HepG2 (cell line): ENCODE data around the gene PAN2. TPM values are rescaled to one million over a fixed set of nuclear protein-coding genes. Genes with fewer than 3 reads are reported as not detected.

Source experiments
- ATF3 ChIP-seq: sonication (generic); formaldehyde crosslinking; IDR thresholded peaks from 2 replicates; pipeline ENCODE4 v1.4.0; 2020; ENCODE audit warnings: missing genetic modification reagents
- HNF1A ChIP-seq, 2 experiments: sonication (generic) in 1 of 2; formaldehyde crosslinking in 1 of 2; IDR thresholded peaks; 2 replicates each; pipeline versions ENCODE4 v1.4.0 to v1.6.1; 2016 to 2020; ENCODE audit warnings: borderline replicate concordance in 1 of 2, low read depth in 1 of 2, mild to moderate bottlenecking in 1 of 2, missing genetic modification reagents in 1 of 2
- RBFOX2 ChIP-seq: fragments of 200-400 bp; formaldehyde crosslinking; IDR thresholded peaks from 2 replicates; pipeline ENCODE4 v1.6.1; 2017; ENCODE audit warnings: low read depth, mild to moderate bottlenecking, low read length
- RXRB ChIP-seq: IDR thresholded peaks from 2 replicates; pipeline ENCODE4 v1.6.1; 2016; ENCODE audit warnings: borderline replicate concordance, missing genetic modification reagents, missing compliant biosample characterization
- SAFB2 ChIP-seq: sonication (generic); formaldehyde crosslinking; IDR thresholded peaks from 2 replicates; pipeline ENCODE4 v1.5.1; 2020; ENCODE audit warnings: missing genetic modification reagents, low read depth, mild to moderate bottlenecking, borderline replicate concordance
- SIX4 ChIP-seq: sonication (generic); formaldehyde crosslinking; IDR thresholded peaks from 2 replicates; pipeline ENCODE4 v1.4.0; 2020; ENCODE audit warnings: missing genetic modification reagents
- SMAD1 ChIP-seq: sonication (generic); formaldehyde crosslinking; IDR thresholded peaks from 2 replicates; pipeline ENCODE4 v1.4.0; 2020; ENCODE audit warnings: missing genetic modification reagents, low read depth, mild to moderate bottlenecking, borderline replicate concordance
- SMYD3 ChIP-seq: sonication (generic); formaldehyde crosslinking; IDR thresholded peaks from 2 replicates; pipeline ENCODE4 v1.8.1; 2023; ENCODE audit warnings: mild to moderate bottlenecking, missing genetic modification reagents
- TGIF2 ChIP-seq: IDR thresholded peaks from 2 replicates; pipeline ENCODE4 v1.6.1; 2016; ENCODE audit warnings: control low read depth, missing compliant biosample characterization
- ZBTB33 ChIP-seq: sonication (generic); formaldehyde crosslinking; IDR thresholded peaks from 2 replicates; pipeline ENCODE4 v1.4.0; 2020; ENCODE audit warnings: missing genetic modification reagents
- ZBTB34 ChIP-seq: sonication (generic); formaldehyde crosslinking; IDR thresholded peaks from 2 replicates; pipeline ENCODE4 v1.8.0; 2022; ENCODE audit warnings: mild to moderate bottlenecking, missing genetic modification reagents
- ZNF10 ChIP-seq: sonication (generic); formaldehyde crosslinking; IDR thresholded peaks from 2 replicates; pipeline ENCODE4 v1.4.0; 2020; ENCODE audit warnings: mild to moderate bottlenecking, low read depth, missing genetic modification reagents, borderline replicate concordance
- ZNF280B ChIP-seq: sonication (generic); formaldehyde crosslinking; IDR thresholded peaks from 2 replicates; pipeline ENCODE4 v1.5.0; 2020; ENCODE audit warnings: missing genetic modification reagents, mild to moderate bottlenecking, borderline replicate concordance
- ZNF414 ChIP-seq: sonication (generic); formaldehyde crosslinking; IDR thresholded peaks from 2 replicates; pipeline ENCODE4 v1.5.0; 2020; ENCODE audit warnings: missing genetic modification reagents
- ZNF576 ChIP-seq: sonication (generic); formaldehyde crosslinking; IDR thresholded peaks from 2 replicates; pipeline ENCODE4 v1.4.0; 2020; ENCODE audit warnings: mild to moderate bottlenecking, missing genetic modification reagents
- ZNF75D ChIP-seq: sonication (generic); formaldehyde crosslinking; IDR thresholded peaks from 2 replicates; pipeline ENCODE4 v1.8.1; 2023; ENCODE audit warnings: missing genetic modification reagents, mild to moderate bottlenecking, borderline replicate concordance
- polyA plus RNA-seq, 8 experiments: library from polyadenylated mRNA; depleted of rRNA in 3 of 8; stranded (reverse) in 7 of 8; unstranded in 1 of 8; fragments of >200 nt; fragmentation: Illumina TruSeq in 4 of 8; extraction: Trizol in 4 of 8; gene quantifications; 2 replicates each; pipeline versions ENCODE4 v1.2.1 to v1.2.3, GENCODE V29; 2011 to 2016; ENCODE audit warnings: low read depth in 4 of 8, missing spikeins in 1 of 8, mixed read lengths in 1 of 8; ENCODE audit not compliant: insufficient read depth in 1 of 8
- total RNA-seq, 5 experiments: library from RNA; depleted of rRNA; stranded (reverse); fragments of >200 nt; fragmentation: Illumina TruSeq; extraction: Trizol; gene quantifications; 2 replicates each; pipeline ENCODE4 v1.2.3, GENCODE V29; 2016; ENCODE audit warnings: low read depth in 1 of 5

PAN2 gene
- total and polyA plus RNA-seq, 2 of the 13 experiments (the other 11 are each of a cell fraction or from before 2014, with no cell fraction given): 27.2 to 61.1 TPM

GRCh38 chr12:56299853-56300643 lies 33.8 kb downstream of the PAN2 start, which contains the start of gene CS (continued):
- TF ChIP-seq ZNF280B (CRISPR knock-in tag) (0 out of 2 replicates have a peak, but pooled peaks have one; percentile 30), SMYD3 (CRISPR knock-in tag) (no peak), ZNF576 (CRISPR knock-in tag) (peak; percentile 79; the same call in 1 of the 2 replicates), ATF3 (CRISPR knock-in tag) (0 out of 2 replicates have a peak, but pooled peaks have one; percentile 3), SMAD1 (no peak), ZNF75D (no peak), RXRB (CRISPR knock-in tag) (0 out of 2 replicates have a peak, but pooled peaks have one; percentile 3), SAFB2 (no peak), SIX4 (CRISPR knock-in tag) (no peak; the same call in 1 of the 2 replicates), ZNF414 (CRISPR knock-in tag) (peak; percentile 80), ZBTB33 (CRISPR knock-in tag) (no peak), ZNF10 (CRISPR knock-in tag) (no peak), TGIF2 (peak; percentile 78), HNF1A (IDR thresholded peaks at IDR 0.05; ENCODE audit: low read depth) (no peak; the same call in 1 of the 2 replicates), HNF1A (CRISPR knock-in tag; IDR thresholded peaks at IDR 0.05; ENCODE audit: borderline replicate concordance) (peak; percentile 75), ZBTB34 (CRISPR knock-in tag) (0 out of 2 replicates have a peak, but pooled peaks have one; percentile 13), RBFOX2 (peak; percentile 96)
